SK-N-MC (cell line): Measurements from ENCODE around the gene TMEM26.

Experiments
- DNase-seq: peaks from one replicate; pipeline ENCODE4 v3.0.0-alpha.2; 2011; ENCODE audit warnings: low read depth, low spot score
- H3K27ac ChIP-seq: fragments of 200-600 bp; sonication (generic); 2 replicates; pipeline ENCODE4 v1.5.1; 2016; ENCODE audit warnings: mixed run types
- H3K36me3 ChIP-seq: fragments of 200-600 bp; sonication (generic); 2 replicates; pipeline ENCODE4 v1.6.1; 2017; ENCODE audit warnings: antibody characterized with exemption, low read length, mixed read lengths; ENCODE audit not compliant: insufficient read depth
- H3K4me3 ChIP-seq: fragments of 200-600 bp; sonication (generic); 2 replicates; pipeline ENCODE4 v1.5.1; 2016
- H3K9ac ChIP-seq: fragments of 200-600 bp; sonication (generic); 2 replicates; pipeline ENCODE4 v1.8.0; 2017; ENCODE audit warnings: mixed run types, mixed read lengths; ENCODE audit not compliant: insufficient read length
- H3K9me3 ChIP-seq: fragments of 200-600 bp; sonication (generic); 2 replicates; pipeline ENCODE4 v1.6.1; 2017; ENCODE audit warnings: low read depth, mild to moderate bottlenecking, antibody characterized with exemption, low read length, moderate library complexity, mixed read lengths
- EZH2 ChIP-seq: fragments of 200-600 bp; sonication (generic); IDR thresholded peaks from one replicate; pipeline ENCODE4 v1.6.1; 2017; ENCODE audit warnings: antibody characterized with exemption
- FOXP2 ChIP-seq: optimal IDR thresholded peaks from 2 replicates; pipeline ENCODE3; 2011; ENCODE audit warnings: mild to moderate bottlenecking, moderate library complexity; ENCODE audit not compliant: insufficient read depth; ENCODE audit errors: extremely low read length, control extremely low read depth
- POLR2AphosphoS5 ChIP-seq: IDR thresholded peaks from 2 replicates; pipeline ENCODE4 v1.6.1; 2012; ENCODE audit warnings: mild to moderate bottlenecking, low read depth, low read length, borderline replicate concordance

The TMEM26 gene

DNA sequence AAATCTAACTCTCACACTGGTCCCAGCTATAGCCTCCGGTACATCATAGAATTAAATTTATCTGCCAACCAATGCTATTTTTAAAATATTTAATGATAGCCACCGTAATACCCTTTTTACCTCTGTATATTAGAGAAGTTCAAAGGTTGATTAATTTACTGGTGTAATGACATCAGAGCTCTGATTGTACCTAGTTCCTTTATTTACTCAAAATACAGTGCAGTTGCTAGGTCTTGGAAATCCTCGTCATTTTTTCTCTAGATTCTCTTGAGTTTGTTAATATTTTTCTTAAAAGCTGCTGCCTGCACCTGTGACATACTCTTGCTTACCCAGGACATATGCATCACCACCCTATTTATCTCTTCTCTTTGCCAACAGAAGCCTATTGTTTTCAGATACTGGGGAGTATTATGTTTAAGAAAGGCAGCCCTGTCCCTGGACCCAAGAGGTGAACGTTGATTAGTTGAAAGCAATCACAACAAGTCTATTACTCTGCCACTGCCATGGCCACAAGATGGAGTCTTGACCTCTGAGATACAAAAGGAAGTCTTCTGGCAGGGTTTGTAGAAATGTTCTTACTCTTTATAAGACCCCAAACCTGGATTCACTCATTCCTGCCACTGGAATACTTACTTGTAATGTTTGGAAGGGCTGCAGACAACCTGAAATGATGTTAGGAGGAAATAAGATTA is 25.6 kb upstream of the TMEM26 start:
- Histone ChIP-seq H3K4me3 (no peak overlapping the region), H3K27ac (no peak overlapping the region), H3K9ac (no peak overlapping the region), H3K9me3 (no peaks in the 10 kb centered on the region), H3K36me3 (no peaks in the 10 kb centered on the region)
- DNase-seq = no peak
- TF ChIP-seq POLR2AphosphoS5 (no peak), FOXP2 (no peak), EZH2 (no peak)

DNA sequence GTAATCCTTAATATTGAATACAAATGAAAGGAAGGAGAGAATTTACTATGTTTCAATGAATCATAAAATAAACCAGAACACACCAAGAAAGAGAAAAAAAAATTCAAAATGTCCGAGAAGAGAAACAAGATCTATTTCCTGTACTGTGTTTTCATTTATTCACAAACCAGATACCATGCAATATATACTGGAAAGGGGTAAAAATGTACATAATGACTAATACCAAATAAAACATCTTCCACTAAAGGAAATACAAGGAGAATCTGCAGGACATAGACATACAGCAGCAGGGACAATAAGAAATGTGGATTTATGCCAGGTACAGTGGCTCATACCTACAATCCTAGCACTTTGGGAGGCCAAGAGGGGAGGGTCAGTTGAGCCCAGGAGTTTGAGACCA is 24.3 kb upstream of the TMEM26 start:
- Histone ChIP-seq H3K9ac (no peak overlapping the region), H3K36me3 (no peaks in the 10 kb centered on the region), H3K4me3 (no peak overlapping the region), H3K27ac (no peak overlapping the region), H3K9me3 (no peaks in the 10 kb centered on the region)
- no peak for DNase-seq
- no peak for TF ChIP-seq FOXP2
- no peak for TF ChIP-seq EZH2

DNA sequence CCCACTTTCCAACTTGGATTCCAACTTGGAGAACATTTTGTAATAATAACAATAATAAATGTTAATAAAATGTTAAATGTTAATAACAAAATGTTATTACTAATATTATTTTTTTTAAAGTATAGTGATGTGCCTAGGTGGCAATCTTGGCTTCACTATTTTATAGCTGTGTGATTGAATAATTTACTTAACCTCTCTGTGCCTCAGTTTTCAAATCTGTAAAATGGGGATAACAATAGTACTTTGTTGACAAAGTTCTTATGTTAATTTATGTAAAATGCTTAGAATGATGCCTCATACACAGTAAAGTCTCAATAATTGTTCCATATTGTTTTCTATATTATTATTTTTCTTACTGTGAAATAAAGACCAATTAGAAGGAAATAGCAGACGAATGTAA is 23.3 kb upstream of the TMEM26 start:
- H3K9ac ChIP-seq = no peak overlapping the region
- no peak overlapping the region for H3K4me3 ChIP-seq
- TF ChIP-seq FOXP2 = no peak
- TF ChIP-seq EZH2 = no peak
- TF ChIP-seq POLR2AphosphoS5 = no peak
- H3K36me3 ChIP-seq = no peaks in the 10 kb centered on the region
- no peaks in the 10 kb centered on the region for H3K9me3 ChIP-seq
- no peak for DNase-seq
- H3K27ac ChIP-seq = no peak overlapping the region

DNA sequence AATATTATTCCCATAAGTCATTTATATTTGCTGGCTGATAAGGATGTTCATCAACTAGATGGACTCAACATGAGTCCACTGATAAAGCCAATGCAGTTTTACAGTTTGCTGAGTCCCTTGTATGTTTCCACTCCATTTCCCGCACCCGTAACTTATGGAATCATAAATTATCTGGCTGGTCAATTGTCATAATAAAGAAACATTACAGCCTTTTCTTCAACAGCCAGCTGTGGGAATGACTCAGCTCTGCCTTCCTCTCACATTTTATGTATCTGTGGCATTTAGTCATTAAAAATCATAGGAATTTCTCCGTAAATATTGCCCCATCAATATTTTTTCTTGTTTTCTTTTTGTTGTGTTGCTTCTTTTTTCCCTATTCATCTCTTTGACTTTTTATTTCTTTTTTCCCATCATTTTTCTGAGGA is 22.3 kb upstream of the TMEM26 start:
- no peak for DNase-seq
- TF ChIP-seq POLR2AphosphoS5 (no peak), FOXP2 (no peak), EZH2 (no peak)
- Histone ChIP-seq H3K9ac (no peak overlapping the region), H3K9me3 (no peaks in the 10 kb centered on the region), H3K36me3 (no peaks in the 10 kb centered on the region), H3K27ac (no peak overlapping the region), H3K4me3 (no peak overlapping the region)

DNA sequence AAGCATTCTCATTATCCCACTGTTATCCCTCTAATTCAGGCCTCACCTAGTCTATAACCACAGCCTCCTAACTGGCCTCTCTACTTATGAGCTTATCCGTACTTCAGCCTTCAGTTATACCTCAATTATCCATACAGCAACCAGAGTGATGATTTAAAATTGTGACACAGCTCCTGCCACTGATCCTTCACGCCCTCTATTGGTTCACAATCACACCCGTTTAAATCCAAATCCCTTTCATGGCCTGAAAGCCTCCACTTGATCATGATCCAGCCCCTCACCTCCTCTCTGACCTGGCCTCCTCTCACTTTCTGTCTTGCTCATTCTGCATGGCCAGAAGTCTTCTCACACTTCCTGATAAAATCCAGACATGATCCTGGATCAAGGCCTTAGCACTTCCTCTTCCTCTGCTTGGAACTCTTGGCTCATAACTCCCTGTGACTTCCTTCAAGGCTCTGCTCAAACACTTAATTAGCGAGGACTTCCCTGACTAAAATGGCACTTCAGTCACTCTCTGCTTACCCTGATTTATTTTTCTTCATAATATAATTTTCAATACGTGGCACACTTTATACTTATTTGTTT is 19.0 kb upstream of the TMEM26 start:
- TF ChIP-seq EZH2 (no peak), FOXP2 (no peak), POLR2AphosphoS5 (no peak)
- Histone ChIP-seq H3K4me3 (no peak overlapping the region), H3K27ac (no peak overlapping the region), H3K9me3 (no peaks in the 10 kb centered on the region), H3K9ac (no peak overlapping the region), H3K36me3 (no peaks in the 10 kb centered on the region)
- DNase-seq = no peak

DNA sequence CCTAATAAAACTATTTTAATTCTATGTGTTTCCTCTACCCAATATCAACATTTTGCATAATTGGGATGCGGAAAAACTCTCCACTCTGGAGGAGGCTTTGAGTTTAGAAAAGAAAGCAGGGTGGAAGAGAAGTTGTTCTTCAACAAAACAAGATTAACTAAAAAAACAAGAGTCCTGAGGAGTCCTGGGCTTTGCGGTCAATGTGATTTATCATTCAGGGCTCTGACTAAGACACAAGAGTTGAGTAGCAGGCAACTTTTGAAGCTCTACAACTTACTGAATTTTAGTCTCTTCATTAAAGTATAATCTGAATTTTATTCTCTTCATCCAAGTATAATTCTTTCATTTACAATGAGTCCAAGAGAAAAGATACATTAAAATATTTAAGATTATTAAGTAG is 18.3 kb upstream of the TMEM26 start:
- no peak for DNase-seq
- Histone ChIP-seq H3K36me3 (no peaks in the 10 kb centered on the region), H3K9me3 (no peaks in the 10 kb centered on the region), H3K4me3 (no peak overlapping the region), H3K9ac (no peak overlapping the region), H3K27ac (no peak overlapping the region)
- TF ChIP-seq EZH2 = no peak
- TF ChIP-seq FOXP2 = no peak
- TF ChIP-seq POLR2AphosphoS5 = no peak

DNA sequence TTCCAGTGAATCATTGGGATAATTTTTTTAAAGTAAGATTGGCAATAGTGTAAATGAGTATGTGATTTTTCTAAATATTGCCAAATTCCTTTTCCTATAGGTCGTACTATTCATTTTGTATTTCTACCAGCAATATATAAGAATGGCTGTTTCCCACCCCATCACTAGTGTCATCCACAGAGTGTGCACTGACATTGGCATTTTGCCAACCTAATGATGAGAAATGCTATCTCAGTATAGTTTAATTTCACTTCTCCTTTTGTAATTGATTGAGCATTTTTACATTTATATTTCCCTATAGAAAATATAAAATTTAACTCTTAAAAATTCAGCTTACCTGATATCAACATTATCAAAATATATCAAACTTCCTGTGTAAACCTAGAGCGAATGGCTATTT is 17.6 kb upstream of the TMEM26 start:
- Histone ChIP-seq H3K27ac (no peak overlapping the region), H3K9ac (no peak overlapping the region), H3K4me3 (no peak overlapping the region), H3K36me3 (no peaks in the 10 kb centered on the region), H3K9me3 (no peaks in the 10 kb centered on the region)
- TF ChIP-seq EZH2 (no peak), FOXP2 (no peak), POLR2AphosphoS5 (no peak)
- no peak for DNase-seq

DNA sequence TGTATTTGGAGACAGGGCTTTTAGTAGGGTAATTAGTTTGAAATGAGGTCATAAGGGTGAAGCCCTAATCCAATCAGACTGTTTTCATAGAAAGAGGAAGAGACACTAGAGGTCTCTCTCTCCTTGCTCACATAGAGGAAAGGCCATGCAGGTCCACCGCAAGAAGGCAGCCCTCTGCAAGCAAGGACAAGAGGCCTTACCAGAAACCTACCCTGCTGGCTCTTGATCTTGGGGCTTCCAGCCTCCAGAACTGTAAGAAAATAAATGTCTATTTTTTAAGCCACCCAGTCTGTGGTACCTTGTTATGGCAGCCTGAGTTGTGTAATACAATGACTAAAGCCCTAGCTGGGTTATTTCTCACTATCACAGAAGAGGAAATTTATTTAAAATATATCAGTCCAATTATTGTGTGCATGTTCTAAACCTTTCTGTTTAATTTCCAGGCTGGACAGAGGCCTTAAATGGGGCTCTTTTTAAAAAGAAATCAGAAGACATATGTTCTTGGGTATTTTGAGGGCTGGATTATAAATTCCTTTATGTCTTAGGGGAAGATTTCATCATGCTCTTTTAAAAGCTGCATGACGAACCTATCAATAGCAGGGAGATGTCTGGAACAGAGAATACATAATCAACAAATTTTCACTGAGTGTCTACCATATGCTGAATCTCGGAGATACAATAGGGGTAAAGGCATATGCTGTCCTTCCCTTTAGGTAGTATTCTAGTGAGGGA is 12.9 kb upstream of the TMEM26 start:
- no peak for TF ChIP-seq POLR2AphosphoS5
- TF ChIP-seq EZH2 = no peak
- no peak for TF ChIP-seq FOXP2
- H3K36me3 ChIP-seq = no peaks in the 10 kb centered on the region
- no peaks in the 10 kb centered on the region for H3K9me3 ChIP-seq
- no peak for DNase-seq
- H3K9ac ChIP-seq = no peak overlapping the region
- H3K27ac ChIP-seq = no peak overlapping the region
- no peak overlapping the region for H3K4me3 ChIP-seq

DNA sequence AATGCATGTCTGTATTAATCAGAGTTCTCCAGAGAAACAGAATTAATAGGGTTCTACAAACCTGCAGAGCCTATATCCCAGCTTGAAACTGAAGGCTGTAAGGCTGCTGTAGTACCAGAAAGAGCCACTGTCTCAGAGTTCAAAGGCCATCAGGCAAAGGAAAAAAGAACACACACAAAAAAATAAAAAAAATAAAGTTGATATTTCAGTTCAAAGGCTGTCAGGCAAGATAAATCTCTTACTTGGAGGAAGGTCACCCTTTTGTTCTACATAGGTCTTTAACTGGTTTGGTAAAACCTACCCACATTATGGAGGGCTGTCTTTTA is 12.0 kb upstream of the TMEM26 start:
- no peak overlapping the region for H3K9ac ChIP-seq

More for the DNA sequence above, 12.0 kb upstream of the TMEM26 start:
- Histone ChIP-seq H3K27ac (no peak overlapping the region), H3K9me3 (no peaks in the 10 kb centered on the region), H3K4me3 (no peak overlapping the region), H3K36me3 (no peaks in the 10 kb centered on the region)
- DNase-seq = no peak
- no peak for TF ChIP-seq FOXP2
- TF ChIP-seq POLR2AphosphoS5 = no peak
- TF ChIP-seq EZH2 = no peak
